HCT116 (cell line): ENCODE measurements around the gene CDC14B. TPM values are rescaled to one million over a fixed set of nuclear protein-coding genes. Genes with fewer than 3 reads are reported as not detected.

ENCODE experiments used
- ATAC-seq: fragments of 200-7000 bp; cut with Tn5 transposase; 2 replicates; pipeline ENCODE4 v1.9.1; 2020; ENCODE audit warnings: mild to moderate bottlenecking, moderate library complexity
- BruUV-seq: library from RNA; stranded (reverse); fragments of 400-500 nt; replicated peaks from 2 replicates; lab custom pipeline; 2021; lab: Mats Ljungman, UMichigan
- CTCF ChIA-PET: fragments of 300-600 bp; sonication (Branson Sonifier 250); formaldehyde crosslinking; loops from one replicate; lab custom pipeline; 2021; ENCODE audit warnings: antibody characterized with exemption; lab: Charles Lee
- POLR2A ChIA-PET: fragments of 300-600, 350-600 bp; sonication (Branson Sonifier 250); formaldehyde crosslinking; loops from one replicate; lab custom pipeline; 2021; ENCODE audit warnings: antibody characterized with exemption; lab: Charles Lee
- RAD21 ChIA-PET, 2 experiments: fragments of 300-600 bp; sonication (Branson Sonifier 250); formaldehyde crosslinking; loops; one replicate each; lab custom pipeline; 2023; ENCODE audit warnings: low total read pairs in 2 of 2; ENCODE audit not compliant: uncharacterized antibody in 2 of 2, unreplicated experiment in 2 of 2, low non-redundant PET in 1 of 2; lab: Charles Lee
- DNase-seq: peaks from one replicate; pipeline ENCODE4 v3.0.0-alpha.2; 2010; ENCODE audit warnings: low read depth, low spot score
- H2AFZ ChIP-seq: fragments of 200-600 bp; shearing (Covaris generic), sonication (generic); 2 replicates; pipeline ENCODE4 v1.6.1; 2017; ENCODE audit warnings: low read depth, mixed run types, mixed read lengths, antibody characterized with exemption, low read length; ENCODE audit not compliant: poor library complexity, severe bottlenecking
- H3K27ac ChIP-seq: 2 replicates; pipeline ENCODE4 v1.5.1; 2012; ENCODE audit warnings: low read depth, low read length
- H3K27me3 ChIP-seq: fragments of 200-600 bp; sonication (generic); 2 replicates; pipeline ENCODE4 v1.6.1; 2016; ENCODE audit warnings: mixed run types, low read length, mixed read lengths; ENCODE audit not compliant: insufficient read depth
- H3K36me3 ChIP-seq, 2 experiments: fragments of 200-500 bp in 1 of 2; fragments of 200-600 bp in 1 of 2; sonication (Bioruptor generic) in 1 of 2; sonication (generic) in 1 of 2; 2 replicates each; pipeline versions ENCODE4 v1.5.1 to v1.6.1; 2014 to 2016; ENCODE audit warnings: low read length in 2 of 2, inconsistent platforms in 1 of 2, mixed read lengths in 1 of 2, mixed run types in 1 of 2; ENCODE audit not compliant: insufficient read depth in 2 of 2, control insufficient read depth in 1 of 2
- H3K4me1 ChIP-seq, 2 experiments: fragments of 200-600 bp in 1 of 2; sonication (generic) in 1 of 2; 2 replicates each; pipeline versions ENCODE4 v1.5.1 to v1.6.1; 2012 to 2017; ENCODE audit warnings: low read length in 2 of 2, inconsistent platforms in 1 of 2, mild to moderate bottlenecking in 1 of 2, mixed read lengths in 1 of 2, mixed run types in 1 of 2, moderate library complexity in 1 of 2; ENCODE audit not compliant: insufficient read depth in 2 of 2, control insufficient read depth in 1 of 2
- H3K4me2 ChIP-seq: fragments of 200-600 bp; sonication (generic); 2 replicates; pipeline ENCODE4 v1.6.1; 2017; ENCODE audit warnings: mixed run types, low read length, mixed read lengths
- H3K4me3 ChIP-seq, 2 experiments: fragments of 200-600 bp in 1 of 2; sonication (generic) in 1 of 2; replicated peaks in 1 of 2; 2 replicates each; pipeline ENCODE4 v1.5.1; 2011 to 2016; ENCODE audit warnings: low read length in 2 of 2, control low read depth in 1 of 2, low read depth in 1 of 2, mild to moderate bottlenecking in 1 of 2, mixed read lengths in 1 of 2, mixed run types in 1 of 2
- H3K79me2 ChIP-seq: fragments of 200-600 bp; sonication (generic); 2 replicates; pipeline ENCODE4 v1.6.1; 2017; ENCODE audit warnings: mild to moderate bottlenecking, mixed run types, low read length, moderate library complexity, mixed read lengths; ENCODE audit not compliant: insufficient read depth
- H3K9ac ChIP-seq: fragments of 200-600 bp; sonication (generic); 2 replicates; pipeline ENCODE4 v1.6.1; 2016; ENCODE audit warnings: low read length, mixed read lengths
- H3K9me2 ChIP-seq: fragments of 200-600 bp; sonication (generic), shearing (Covaris generic); 2 replicates; pipeline ENCODE4 v1.6.1; 2017; ENCODE audit warnings: mixed run types, mild to moderate bottlenecking, moderate library complexity; ENCODE audit not compliant: insufficient read depth
- H3K9me3 ChIP-seq, 2 experiments: fragments of 200-500 bp in 1 of 2; fragments of 200-600 bp in 1 of 2; sonication (Bioruptor generic) in 1 of 2; sonication (generic) in 1 of 2; 2 replicates each; pipeline ENCODE4 v1.6.1; 2014 to 2017; ENCODE audit warnings: low read length in 2 of 2, mixed read lengths in 2 of 2, inconsistent platforms in 1 of 2, low read depth in 1 of 2, mild to moderate bottlenecking in 1 of 2, mixed run types in 1 of 2, moderate library complexity in 1 of 2; ENCODE audit not compliant: control insufficient read depth in 1 of 2, insufficient read depth in 1 of 2
- H4K20me1 ChIP-seq: fragments of 200-600 bp; sonication (generic), shearing (Covaris generic); 2 replicates; pipeline ENCODE4 v1.6.1; 2017; ENCODE audit warnings: mixed run types, mild to moderate bottlenecking, moderate library complexity; ENCODE audit not compliant: insufficient read depth
- CBX3 ChIP-seq: IDR thresholded peaks from 2 replicates; pipeline ENCODE4 v1.6.1; 2012; ENCODE audit warnings: low read depth
- ELF1 ChIP-seq: IDR thresholded peaks from 2 replicates; pipeline ENCODE4 v1.6.1; 2012; ENCODE audit warnings: low read depth, borderline replicate concordance
- POLR2A ChIP-seq: IDR thresholded peaks from 2 replicates; pipeline ENCODE4 v1.7.0; 2011; ENCODE audit warnings: borderline replicate concordance; ENCODE audit not compliant: insufficient read depth, insufficient read length; ENCODE audit errors: extremely low read depth
- REST ChIP-seq: IDR thresholded peaks from 2 replicates; pipeline ENCODE4 v1.6.1; 2012; ENCODE audit warnings: low read depth
- SP1 ChIP-seq: IDR thresholded peaks from 2 replicates; pipeline ENCODE4 v1.6.1; 2012; ENCODE audit warnings: low read depth
- intact Hi-C: fragments of 100-400 bp; cut with micrococcal nuclease; formaldehyde crosslinking; loops from 2 replicates; pipeline ENCODE4 v1.10.0; 2022
- total RNA-seq: library from RNA; stranded (reverse); gene quantifications from one replicate; pipeline ENCODE4 v1.2.1, GENCODE V29; 2021; ENCODE audit not compliant: unreplicated experiment

The CDC14B gene
- total RNA-seq, 1 experiment from 2014 or later = 21.6 TPM

- BruUV-seq = no TSS peak
- CTCF ChIA-PET = no interaction called here
Observed at GRCh38 chr9:96487029-96487396, 132.6 kb downstream of the CDC14B start.

More at GRCh38 chr9:96487029-96487396, 132.6 kb downstream of the CDC14B start:
- H3K4me1 ChIP-seq = peaks cover 23 to 27% of the 10 kb centered on the region in 2 experiments
- intact Hi-C loops = no loop called here
- TF ChIP-seq SP1 = no peak
- TF ChIP-seq ELF1 = no peak
- TF ChIP-seq POLR2A = no peak
- no peak for TF ChIP-seq CBX3
- no peak for TF ChIP-seq REST
- TF ChIP-seq, all 23 proteins: peak for 0
- H4K20me1 ChIP-seq = no peaks in the 10 kb centered on the region
- ATAC-seq (no peak), DNase-seq (no peak)
- no peak overlapping the region for H2AFZ ChIP-seq
- no peaks in the 10 kb centered on the region for H3K79me2 ChIP-seq
- no peaks in the 10 kb centered on the region for H3K9me3 ChIP-seq
- no peaks in the 10 kb centered on the region for H3K9me2 ChIP-seq
- POLR2A ChIA-PET = no interaction called here
- RAD21 ChIA-PET = no interaction called here
- no peaks in the 10 kb centered on the region for H3K27me3 ChIP-seq
- no peak overlapping the region for H3K9ac ChIP-seq
- H3K27ac ChIP-seq = peak overlapping the region; percentile 42; the same call in 1 of the 2 replicates
- H3K36me3 ChIP-seq = peaks cover 7 to 20% of the 10 kb centered on the region in 2 experiments; a peak in 2 of 4 replicates
- no peak overlapping the region for H3K4me3 ChIP-seq
- peak overlapping the region; percentile 16; the same call in 1 of the 2 replicates for H3K4me2 ChIP-seq
